GM12878 (cell line): ENCODE measurements around the gene VASP. TPM values are rescaled to one million over a fixed set of nuclear protein-coding genes. Genes with fewer than 3 reads are reported as not detected.

Source experiments
- ASH2L ChIP-seq: fragments of 300-600, 200-600 bp; sonication (generic); IDR thresholded peaks from 2 replicates; pipeline ENCODE4 v1.6.1; 2017; ENCODE audit warnings: low read depth, mild to moderate bottlenecking, borderline replicate concordance
- ATF2 ChIP-seq: IDR thresholded peaks from 2 replicates; pipeline ENCODE4 v1.6.1; 2012; ENCODE audit warnings: low read length, inconsistent platforms
- BACH1 ChIP-seq: fragments of 450-650 bp; IDR thresholded peaks from 2 replicates; pipeline ENCODE4 v1.6.1; 2017; ENCODE audit warnings: mild to moderate bottlenecking, borderline replicate concordance
- CREB1 ChIP-seq: IDR thresholded peaks from 2 replicates; pipeline ENCODE4 v1.6.1; 2012; ENCODE audit warnings: low read depth, mild to moderate bottlenecking, inconsistent platforms
- CUX1 ChIP-seq: IDR thresholded peaks from 2 replicates; pipeline ENCODE4 v1.6.1; 2012; ENCODE audit warnings: improper control_type of control experiment, low read depth, low read length; ENCODE audit not compliant: insufficient replicate concordance
- ETV6 ChIP-seq, 2 experiments: fragments of 450-650 bp in 1 of 2; IDR thresholded peaks in 1 of 2; conservative IDR thresholded peaks in 1 of 2; 2 replicates each; pipeline ENCODE4 v1.6.1; 2014; ENCODE audit warnings: antibody characterized with exemption in 1 of 2, borderline replicate concordance in 1 of 2, low read depth in 1 of 2, mild to moderate bottlenecking in 1 of 2, moderate library complexity in 1 of 2
- EZH2 ChIP-seq: IDR thresholded peaks from 2 replicates; pipeline ENCODE4 v1.6.1; 2012; ENCODE audit warnings: low read depth, mild to moderate bottlenecking, control low read depth, inconsistent platforms, low read length, borderline replicate concordance; ENCODE audit not compliant: control insufficient read depth
- FOXM1 ChIP-seq: IDR thresholded peaks from 2 replicates; pipeline ENCODE4 v1.6.1; 2012; ENCODE audit warnings: low read depth, mild to moderate bottlenecking, inconsistent platforms, low read length, moderate library complexity
- GATAD2B ChIP-seq: fragments of 450-650 bp; conservative IDR thresholded peaks from 2 replicates; pipeline ENCODE4 v1.6.1; 2017; ENCODE audit warnings: low read depth, mild to moderate bottlenecking, moderate library complexity
- HDAC2 ChIP-seq: fragments of 200-600 bp; sonication (generic); IDR thresholded peaks from 2 replicates; pipeline ENCODE4 v1.6.1; 2017
- IKZF1 ChIP-seq: fragments of 450-650 bp; conservative IDR thresholded peaks from 2 replicates; pipeline ENCODE4 v1.6.1; 2017; ENCODE audit warnings: antibody characterized with exemption, mild to moderate bottlenecking
- KDM1A ChIP-seq: fragments of 200-600 bp; sonication (generic); IDR thresholded peaks from 2 replicates; pipeline ENCODE4 v1.6.1; 2016; ENCODE audit warnings: borderline replicate concordance
- MEF2B ChIP-seq: fragments of 450-650 bp; IDR thresholded peaks from 2 replicates; pipeline ENCODE4 v1.6.1; 2018; ENCODE audit warnings: mild to moderate bottlenecking, moderate library complexity; ENCODE audit not compliant: partially characterized antibody, poor library complexity, severe bottlenecking
- NFIC ChIP-seq: IDR thresholded peaks from 2 replicates; pipeline ENCODE4 v1.6.1; 2012; ENCODE audit warnings: low read depth, mild to moderate bottlenecking, inconsistent platforms, low read length, moderate library complexity
- PAX5 ChIP-seq: IDR thresholded peaks from 2 replicates; pipeline ENCODE4 v1.6.1; 2011; ENCODE audit warnings: low read depth, low read length, borderline replicate concordance
- POU2F2 ChIP-seq: IDR thresholded peaks from 3 replicates; pipeline ENCODE4 v1.6.1; 2011; ENCODE audit warnings: low read depth, mild to moderate bottlenecking, low read length, borderline replicate concordance
- RAD21 ChIP-seq: IDR thresholded peaks from 2 replicates; pipeline ENCODE4 v1.6.1; 2011; ENCODE audit warnings: mild to moderate bottlenecking, low read depth, low read length, moderate library complexity; ENCODE audit not compliant: insufficient read depth
- RELA ChIP-seq: fragments of 450-650 bp; IDR thresholded peaks from 2 replicates; pipeline ENCODE4 v1.8.0; 2014; ENCODE audit warnings: borderline replicate concordance; ENCODE audit not compliant: partially characterized antibody
- ZBED1 ChIP-seq: IDR thresholded peaks from 2 replicates; pipeline ENCODE4 v1.6.1; 2016; ENCODE audit warnings: borderline replicate concordance
- ZNF24 ChIP-seq: fragments of 450-650 bp; IDR thresholded peaks from 2 replicates; pipeline ENCODE4 v1.6.1; 2017; ENCODE audit warnings: antibody characterized with exemption, mild to moderate bottlenecking
- ZNF592 ChIP-seq: fragments of 450-650 bp; IDR thresholded peaks from 2 replicates; pipeline ENCODE4 v1.6.1; 2017; ENCODE audit warnings: mild to moderate bottlenecking, moderate library complexity
- polyA plus RNA-seq, 11 experiments: library from polyadenylated mRNA; depleted of rRNA in 4 of 11; unstranded in 6 of 11; stranded (reverse) in 5 of 11; fragments of >200 nt; fragmentation: Nextera tagmentation in 4 of 11; fragmentation: Illumina TruSeq in 1 of 11; extraction: Ambion mirVana in 4 of 11; extraction: Trizol in 1 of 11; gene quantifications; 1 replicate in 1 of 11; 2 replicates in 10 of 11; pipeline versions ENCODE4 v1.2.1 to v1.2.3, GENCODE V29; 2011 to 2016; ENCODE audit warnings: inconsistent platforms in 2 of 11, missing spikeins in 2 of 11, low read depth in 1 of 11
- total RNA-seq, 4 experiments: library from RNA; depleted of rRNA in 3 of 4; stranded (reverse); fragments of >200 nt in 3 of 4; fragmentation: Illumina TruSeq in 1 of 4; extraction: Trizol in 1 of 4; gene quantifications; 2 replicates each; pipeline versions ENCODE4 v1.2.1 to v1.2.3, GENCODE V29; 2013 to 2021

Gene VASP
- total and polyA plus RNA-seq, 10 of the 15 experiments (the other 5 are each of a cell fraction or from before 2014, with no cell fraction given), result 19.5 to 298 (median 84.8) TPM

- TF ChIP-seq RAD21 (no peak), ZBED1 (no peak), ZNF24 (no peak), PAX5 (no peak), EZH2 (no peak), ATF2 (no peak), BACH1 (no peak), KDM1A (no peak), FOXM1 (no peak), CREB1 (0 out of 2 replicates have a peak, but pooled peaks have one; percentile 30), MEF2B (no peak), CUX1 (no peak), NFIC (peak; percentile 65), ETV6 (conservative IDR thresholded peaks at IDR 0.05 in 1 of 2, IDR thresholded peaks at IDR 0.05 in 1 of 2; ENCODE audit: borderline replicate concordance in 1 of 2, low read depth in 1 of 2) (peak; percentile 90 to 98; a peak in 3 of 4 replicates), GATAD2B (peak; percentile 28; the same call in 1 of the 2 replicates), ZNF592 (no peak), ASH2L (no peak), RELA (no peak), HDAC2 (no peak), IKZF1 (peak; percentile 98), POU2F2 (no peak)
These were observed 7.9 kb downstream of the VASP start (continued) for GRCh38 chr19:45515081-45515624.
